IMR-90 (cell line): ENCODE measurements around the gene MATK. TPM values are rescaled to one million over a fixed set of nuclear protein-coding genes. Genes with fewer than 3 reads are reported as not detected.

ENCODE experiments used
- BHLHE40 ChIP-seq: fragments of 150-350 bp; IDR thresholded peaks from 2 replicates; pipeline ENCODE4 v1.6.1; 2016; ENCODE audit warnings: mild to moderate bottlenecking, low read depth, low read length
- FOS ChIP-seq: fragments of 150-350 bp; IDR thresholded peaks from 2 replicates; pipeline ENCODE4 v1.6.1; 2016; ENCODE audit warnings: low read depth, low read length
- MAZ ChIP-seq: IDR thresholded peaks from 2 replicates; pipeline ENCODE4 v1.6.1; 2012; ENCODE audit warnings: low read depth, mild to moderate bottlenecking, low read length, improper control_type of control experiment, moderate library complexity, borderline replicate concordance
- MXI1 ChIP-seq: IDR thresholded peaks from 2 replicates; pipeline ENCODE4 v1.6.1; 2012; ENCODE audit warnings: low read depth, mild to moderate bottlenecking, low read length, moderate library complexity, borderline replicate concordance
- NFE2L2 ChIP-seq: fragments of 150-350 bp; IDR thresholded peaks from 2 replicates; pipeline ENCODE4 v1.6.1; 2016; ENCODE audit warnings: low read depth, mild to moderate bottlenecking, low read length
- RAD21 ChIP-seq: IDR thresholded peaks from 2 replicates; pipeline ENCODE4 v1.6.1; 2012; ENCODE audit warnings: low read length, improper control_type of control experiment
- RFX5 ChIP-seq: IDR thresholded peaks from 2 replicates; pipeline ENCODE4 v1.8.0; 2012; ENCODE audit warnings: low read depth, mild to moderate bottlenecking, low read length, moderate library complexity
- polyA plus RNA-seq, 3 experiments: library from polyadenylated mRNA; depleted of rRNA; stranded (reverse); fragments of >200 nt; gene quantifications; 2 replicates each; pipeline ENCODE4 v1.2.3, GENCODE V29; 2012; ENCODE audit warnings: low replicate concordance in 1 of 3
- total RNA-seq: library from RNA; depleted of rRNA; stranded (reverse); fragments of >200 nt; gene quantifications from 2 replicates; pipeline ENCODE4 v1.2.3, GENCODE V29; 2012

The MATK gene
- total and polyA plus RNA-seq, 2 of the 4 experiments (the other 2 are of a cell fraction), result not detected

DNA sequence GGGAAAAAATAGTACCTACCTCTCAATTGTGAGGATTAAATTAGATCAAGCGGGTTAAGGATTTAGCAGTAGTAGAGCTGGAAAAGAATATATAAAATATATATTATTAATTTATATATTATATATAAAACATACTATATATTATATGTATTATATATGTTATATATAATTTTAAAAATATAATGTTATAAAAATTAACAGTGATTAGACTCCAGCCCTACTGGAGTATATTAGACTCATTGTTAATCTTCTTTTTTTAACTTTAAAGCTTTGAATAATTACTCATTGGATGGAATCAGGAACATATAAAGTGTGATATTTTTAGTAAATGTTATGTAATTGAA lies 24.1 kb downstream of the MATK start (continued):
- TF ChIP-seq RAD21, result no peak
- no peak for TF ChIP-seq FOS
- TF ChIP-seq RFX5, result no peak
- no peak for TF ChIP-seq BHLHE40
- TF ChIP-seq MXI1, result no peak
- TF ChIP-seq NFE2L2, result no peak
- no peak for TF ChIP-seq MAZ
